ENCODE results near the gene SP3.

- TF ChIP-seq, protein P1, sequence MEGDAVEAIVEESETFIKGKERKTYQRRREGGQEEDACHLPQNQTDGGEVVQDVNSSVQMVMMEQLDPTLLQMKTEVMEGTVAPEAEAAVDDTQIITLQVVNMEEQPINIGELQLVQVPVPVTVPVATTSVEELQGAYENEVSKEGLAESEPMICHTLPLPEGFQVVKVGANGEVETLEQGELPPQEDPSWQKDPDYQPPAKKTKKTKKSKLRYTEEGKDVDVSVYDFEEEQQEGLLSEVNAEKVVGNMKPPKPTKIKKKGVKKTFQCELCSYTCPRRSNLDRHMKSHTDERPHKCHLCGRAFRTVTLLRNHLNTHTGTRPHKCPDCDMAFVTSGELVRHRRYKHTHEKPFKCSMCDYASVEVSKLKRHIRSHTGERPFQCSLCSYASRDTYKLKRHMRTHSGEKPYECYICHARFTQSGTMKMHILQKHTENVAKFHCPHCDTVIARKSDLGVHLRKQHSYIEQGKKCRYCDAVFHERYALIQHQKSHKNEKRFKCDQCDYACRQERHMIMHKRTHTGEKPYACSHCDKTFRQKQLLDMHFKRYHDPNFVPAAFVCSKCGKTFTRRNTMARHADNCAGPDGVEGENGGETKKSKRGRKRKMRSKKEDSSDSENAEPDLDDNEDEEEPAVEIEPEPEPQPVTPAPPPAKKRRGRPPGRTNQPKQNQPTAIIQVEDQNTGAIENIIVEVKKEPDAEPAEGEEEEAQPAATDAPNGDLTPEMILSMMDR (IDR thresholded peaks at IDR 0.05) = no peak
- TF ChIP-seq ZC3H11A (IDR thresholded peaks at IDR 0.05) = no peak
- TF ChIP-seq POLR2AphosphoS2 (conservative IDR thresholded peaks at IDR 0.05; ENCODE audit: low read length) = no peak
- TF ChIP-seq MAZ (IDR thresholded peaks at IDR 0.05; ENCODE audit: borderline replicate concordance, low read depth, low read length) = no peak
- no peak for TF ChIP-seq BHLHE40 (IDR thresholded peaks at IDR 0.05; ENCODE audit: low read depth, low read length)
- no peak for TF ChIP-seq POLR2A (IDR thresholded peaks at IDR 0.05; ENCODE audit: low read length)
- no peak for TF ChIP-seq MAX (IDR thresholded peaks at IDR 0.05)
- TF ChIP-seq, protein P2, sequence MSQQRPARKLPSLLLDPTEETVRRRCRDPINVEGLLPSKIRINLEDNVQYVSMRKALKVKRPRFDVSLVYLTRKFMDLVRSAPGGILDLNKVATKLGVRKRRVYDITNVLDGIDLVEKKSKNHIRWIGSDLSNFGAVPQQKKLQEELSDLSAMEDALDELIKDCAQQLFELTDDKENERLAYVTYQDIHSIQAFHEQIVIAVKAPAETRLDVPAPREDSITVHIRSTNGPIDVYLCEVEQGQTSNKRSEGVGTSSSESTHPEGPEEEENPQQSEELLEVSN (IDR thresholded peaks at IDR 0.05; ENCODE audit: borderline replicate concordance, low read depth) = no peak
- no peak for TF ChIP-seq KDM1A (IDR thresholded peaks at IDR 0.05; ENCODE audit: low read depth)
- TF ChIP-seq MYC (IDR thresholded peaks at IDR 0.05; ENCODE audit: borderline replicate concordance, low read length) = no peak
These were observed 66.2 kb downstream of the SP3 start for GRCh38 chr2:173898996-173899395.
